CD8-positive, alpha-beta memory T cell (primary cell): Measurements from ENCODE around the gene BYSL. TPM values are rescaled to one million over a fixed set of nuclear protein-coding genes. Genes with fewer than 3 reads are reported as not detected.

ENCODE experiments used
- CTCF ChIA-PET: fragments of 350-600 bp; sonication (Branson Sonifier 250); formaldehyde crosslinking; loops from one replicate; lab custom pipeline; 2021; ENCODE audit warnings: antibody characterized with exemption; lab: Charles Lee
- POLR2A ChIA-PET: fragments of 350-600 bp; sonication (Branson Sonifier 250); formaldehyde crosslinking; loops from one replicate; lab custom pipeline; 2021; ENCODE audit warnings: antibody characterized with exemption; lab: Charles Lee
- DNase-seq, 5 donors: peaks; one replicate each; pipeline versions ENCODE4 v3.0.0 to v3.0.0-alpha.2; 2020 to 2022; ENCODE audit warnings: mixed read lengths in 1 of 5
- H3K27ac ChIP-seq: one replicate; pipeline ENCODE4 v1.7.0; 2013; ENCODE audit warnings: low read depth, mild to moderate bottlenecking, low read length, moderate library complexity
- H3K27me3 ChIP-seq: 2 replicates; pipeline ENCODE4 v1.7.0; 2013; ENCODE audit warnings: low read length, mild to moderate bottlenecking; ENCODE audit not compliant: insufficient read depth, poor library complexity, severe bottlenecking
- H3K36me3 ChIP-seq: 2 replicates; pipeline ENCODE4 v1.7.0; 2013; ENCODE audit warnings: mild to moderate bottlenecking, low read length, moderate library complexity; ENCODE audit not compliant: insufficient read depth
- H3K4me1 ChIP-seq: 2 replicates; pipeline ENCODE4 v1.7.0; 2013; ENCODE audit warnings: mild to moderate bottlenecking, low read length, moderate library complexity; ENCODE audit not compliant: insufficient read depth
- H3K4me3 ChIP-seq: 2 replicates; pipeline ENCODE4 v1.7.0; 2013; ENCODE audit warnings: mild to moderate bottlenecking, low read length
- H3K9me3 ChIP-seq: 2 replicates; pipeline ENCODE4 v1.7.0; 2013; ENCODE audit warnings: mild to moderate bottlenecking, low read length
- H3K27ac Mint-ChIP-seq, 8 donors: one replicate each; pipeline ENCODE4 v1.8.0; 2020 to 2021; ENCODE audit warnings: mixed read lengths in 8 of 8, mild to moderate bottlenecking in 6 of 8, inconsistent platforms in 3 of 8, moderate library complexity in 3 of 8
- H3K27me3 Mint-ChIP-seq, 2 donors: one replicate each; pipeline ENCODE4 v1.8.0; 2020 to 2021; ENCODE audit warnings: mixed read lengths in 2 of 2, mild to moderate bottlenecking in 1 of 2, moderate library complexity in 1 of 2
- H3K36me3 Mint-ChIP-seq, 3 donors: one replicate each; pipeline ENCODE4 v1.8.0; 2020 to 2021; ENCODE audit warnings: mixed read lengths in 3 of 3, inconsistent platforms in 1 of 3, mild to moderate bottlenecking in 1 of 3
- H3K4me1 Mint-ChIP-seq, 3 donors: one replicate each; pipeline ENCODE4 v1.8.0; 2020 to 2021; ENCODE audit warnings: mixed read lengths in 3 of 3, inconsistent platforms in 1 of 3, mild to moderate bottlenecking in 1 of 3
- H3K4me3 Mint-ChIP-seq, 7 donors: one replicate each; pipeline ENCODE4 v1.8.0; 2020 to 2021; ENCODE audit warnings: mixed read lengths in 7 of 7, mild to moderate bottlenecking in 6 of 7, moderate library complexity in 4 of 7, inconsistent platforms in 2 of 7
- H3K9me3 Mint-ChIP-seq, 5 donors: one replicate each; pipeline ENCODE4 v1.8.0; 2020 to 2022; ENCODE audit warnings: mixed read lengths in 5 of 5, mild to moderate bottlenecking in 3 of 5, moderate library complexity in 2 of 5, inconsistent platforms in 1 of 5
- polyA plus RNA-seq: library from polyadenylated mRNA; unstranded; fragments of 300-500 nt; fragmentation: Illumina TruSeq; gene quantifications from one replicate; pipeline ENCODE4 v1.2.3, GENCODE V29; 2021
- total RNA-seq, 2 experiments: library from RNA; stranded (reverse); gene quantifications; one replicate each; pipeline ENCODE4 v1.2.3, GENCODE V29; 2021

The BYSL gene
- total and polyA plus RNA-seq, 3 experiments from 2014 or later, result 5.9 to 84.4 (median 80.5) TPM

- H3K27me3 Mint-ChIP-seq, result peaks cover 0 to 9% of the 10 kb centered on the region in 2 donors
- Histone ChIP-seq H3K4me3 (peak overlapping the region; percentile 97), H3K27me3 (no peaks in the 10 kb centered on the region), H3K27ac (peak overlapping the region; percentile 96), H3K9me3 (no peaks in the 10 kb centered on the region), H3K4me1 (peaks cover 38% of the 10 kb centered on the region), H3K36me3 (no peaks in the 10 kb centered on the region)
- H3K4me3 Mint-ChIP-seq, result peak overlapping the region; percentile 96 to 100 (median 99)
- no peak for DNase-seq
- H3K9me3 Mint-ChIP-seq, result no peaks in the 10 kb centered on the region
- POLR2A ChIA-PET, result interaction anchor here (1.0 to 3.4 kb wide), 9 partner anchors 8 to 134 kb away, joined by 3 to 29 read pairs (median 8); partner anchors contain the start of genes CCND3, TAF8, TOMM6 and USP49
- CTCF ChIA-PET, result interaction anchor here (0.8 to 5.6 kb wide), 15 partner anchors 9 to 636 kb away, joined by 3 to 91 read pairs (median 7); partner anchors contain the start of genes CCND3, TAF8 and TOMM6
- peaks cover 0 to 27% (median 4%) of the 10 kb centered on the region in 3 donors for H3K36me3 Mint-ChIP-seq
- H3K4me1 Mint-ChIP-seq, result peaks cover 51 to 62% (median 60%) of the 10 kb centered on the region in 3 donors
- H3K27ac Mint-ChIP-seq, result peak overlapping the region; percentile 98 to 100 (median 99)
These were observed 356 bp downstream of the BYSL start for GRCh38 chr6:41921712-41921998.

- H3K4me1 Mint-ChIP-seq, result peaks cover 50 to 65% (median 59%) of the 10 kb centered on the region in 3 donors
- ChIA-PET POLR2A (interaction anchor here (1.9 to 3.4 kb wide), 3 partner anchors 12 to 27 kb away, joined by 12 to 24 read pairs (median 12); partner anchors contain the start of gene USP49), CTCF (interaction anchor here (0.8 to 5.6 kb wide), 10 partner anchors 10 to 636 kb away, joined by 3 to 91 read pairs (median 7); partner anchors contain the start of genes CCND3, TAF8 and TOMM6)
These were observed 855 bp downstream of the BYSL start for GRCh38 chr6:41922154-41922553.

GRCh38 chr6:41927253-41927652 is 6.0 kb downstream of the BYSL start:
- DNase-seq, result no peak
- Mint-ChIP-seq H3K9me3 (no peaks in the 10 kb centered on the region), H3K27ac (peak overlapping the region in 5 of 8 donors; percentile 3 to 81 (median 68)), H3K36me3 (peaks cover 0 to 63% (median 11%) of the 10 kb centered on the region in 3 donors), H3K4me3 (peak overlapping the region in 1 of 7 donors; percentile 22), H3K27me3 (peaks cover 0 to 1% of the 10 kb centered on the region in 2 donors), H3K4me1 (peaks cover 38 to 51% (median 50%) of the 10 kb centered on the region in 3 donors)
- Histone ChIP-seq H3K27me3 (no peaks in the 10 kb centered on the region), H3K4me1 (peaks cover 21% of the 10 kb centered on the region), H3K9me3 (no peaks in the 10 kb centered on the region), H3K4me3 (no peak overlapping the region), H3K36me3 (peaks cover 43% of the 10 kb centered on the region), H3K27ac (no peak overlapping the region)
- ChIA-PET CTCF (interaction anchor here (0.7 to 1.7 kb wide), 3 partner anchors 9 to 117 kb away, joined by 3 to 5 read pairs (median 4); no protein-coding TSS in a partner anchor), POLR2A (interaction anchor here (1.1 kb wide), 1 partner anchor 101 kb away, joined by 5 read pairs; no protein-coding TSS in a partner anchor)

More at GRCh38 chr6:41922154-41922553, 855 bp downstream of the BYSL start:
- Histone ChIP-seq H3K27ac (peak overlapping the region; percentile 96), H3K36me3 (peaks cover 2% of the 10 kb centered on the region), H3K9me3 (no peaks in the 10 kb centered on the region), H3K4me3 (peak overlapping the region; percentile 97), H3K4me1 (peaks cover 38% of the 10 kb centered on the region), H3K27me3 (no peaks in the 10 kb centered on the region)
- no peaks in the 10 kb centered on the region for H3K9me3 Mint-ChIP-seq
- H3K27me3 Mint-ChIP-seq, result peaks cover 0 to 8% of the 10 kb centered on the region in 2 donors
- peak overlapping the region in 7 of 8 donors; percentile 98 to 100 (median 99) for H3K27ac Mint-ChIP-seq
- no peak for DNase-seq
- H3K36me3 Mint-ChIP-seq, result peaks cover 0 to 27% (median 5%) of the 10 kb centered on the region in 3 donors
- peak overlapping the region; percentile 96 to 100 (median 99) for H3K4me3 Mint-ChIP-seq

GRCh38 chr6:41929924-41930323 is 8.6 kb downstream of the BYSL start:
- ChIA-PET POLR2A (interaction anchor here (1.0 kb wide), 1 partner anchor 9 kb away, joined by 3 read pairs; the partner anchor contains the start of genes BYSL and MED20), CTCF (interaction anchor here (1.0 to 8.5 kb wide), 5 partner anchors 7 to 115 kb away, joined by 3 to 78 read pairs (median 4); partner anchors contain the start of genes BYSL and MED20)
- Mint-ChIP-seq H3K4me3 (no peak overlapping the region), H3K4me1 (peaks cover 26 to 44% (median 41%) of the 10 kb centered on the region in 3 donors), H3K27me3 (no peaks in the 10 kb centered on the region), H3K27ac (peak overlapping the region in 4 of 8 donors; percentile 12 to 80 (median 54)), H3K9me3 (no peaks in the 10 kb centered on the region), H3K36me3 (peaks cover 5 to 75% (median 18%) of the 10 kb centered on the region in 3 donors)
- Histone ChIP-seq H3K4me1 (peaks cover 10% of the 10 kb centered on the region), H3K9me3 (no peaks in the 10 kb centered on the region), H3K4me3 (no peak overlapping the region), H3K36me3 (peaks cover 63% of the 10 kb centered on the region), H3K27me3 (no peaks in the 10 kb centered on the region), H3K27ac (no peak overlapping the region)
- DNase-seq, result peak in 1 of 5 donors; percentile 14

- peaks cover 9 to 88% (median 19%) of the 10 kb centered on the region in 3 donors for H3K36me3 Mint-ChIP-seq
- H3K9me3 ChIP-seq, result no peaks in the 10 kb centered on the region
- no peaks in the 10 kb centered on the region for H3K9me3 Mint-ChIP-seq
- peak overlapping the region in 5 of 8 donors; percentile 6 to 82 (median 39) for H3K27ac Mint-ChIP-seq
- POLR2A ChIA-PET, result interaction anchor here (5.0 kb wide), 1 partner anchor 10 kb away, joined by 24 read pairs; the partner anchor contains the start of genes BYSL and MED20
- H3K27ac ChIP-seq, result no peak overlapping the region
- no peaks in the 10 kb centered on the region for H3K27me3 Mint-ChIP-seq
- H3K27me3 ChIP-seq, result no peaks in the 10 kb centered on the region
- CTCF ChIA-PET, result interaction anchor here (8.5 kb wide), 1 partner anchor 9 kb away, joined by 78 read pairs; the partner anchor contains the start of genes BYSL and MED20
- H3K4me1 ChIP-seq, result peaks cover 24% of the 10 kb centered on the region
- peak overlapping the region in 2 of 7 donors; percentile 17 to 21 for H3K4me3 Mint-ChIP-seq
- H3K4me3 ChIP-seq, result no peak overlapping the region
- peaks cover 80% of the 10 kb centered on the region for H3K36me3 ChIP-seq
- peaks cover 39 to 53% (median 53%) of the 10 kb centered on the region in 3 donors for H3K4me1 Mint-ChIP-seq
- DNase-seq, result peak in 1 of 5 donors; percentile 11
These were observed 10.5 kb downstream of the BYSL start for GRCh38 chr6:41931792-41932191.

GRCh38 chr6:41932378-41932777 is 11.1 kb downstream of the BYSL start:
- Mint-ChIP-seq H3K27ac (peak overlapping the region in 4 of 8 donors; percentile 23 to 81 (median 54)), H3K4me3 (peak overlapping the region in 1 of 7 donors; percentile 15), H3K9me3 (no peaks in the 10 kb centered on the region), H3K4me1 (peaks cover 45 to 59% (median 54%) of the 10 kb centered on the region in 3 donors), H3K27me3 (no peaks in the 10 kb centered on the region), H3K36me3 (peaks cover 9 to 86% (median 17%) of the 10 kb centered on the region in 3 donors)
- H3K27me3 ChIP-seq, result no peaks in the 10 kb centered on the region
- H3K4me3 ChIP-seq, result no peak overlapping the region
- ChIA-PET POLR2A (interaction anchor here (5.0 kb wide), 1 partner anchor 10 kb away, joined by 24 read pairs; the partner anchor contains the start of genes BYSL and MED20), CTCF (interaction anchor here (0.7 to 11.8 kb wide), 4 partner anchors 10 to 145 kb away, joined by 4 to 167 read pairs (median 41); partner anchors contain the start of genes BYSL, CCND3, MED20 and TAF8)
- H3K36me3 ChIP-seq, result peaks cover 81% of the 10 kb centered on the region
- H3K9me3 ChIP-seq, result no peaks in the 10 kb centered on the region
- H3K4me1 ChIP-seq, result peaks cover 30% of the 10 kb centered on the region
- H3K27ac ChIP-seq, result no peak overlapping the region
- DNase-seq, result peak in 1 of 5 donors; percentile 20

- Histone ChIP-seq H3K4me1 (peaks cover 51% of the 10 kb centered on the region), H3K27ac (no peak overlapping the region), H3K4me3 (no peak overlapping the region), H3K36me3 (peaks cover 72% of the 10 kb centered on the region), H3K9me3 (no peaks in the 10 kb centered on the region), H3K27me3 (no peaks in the 10 kb centered on the region)
- Mint-ChIP-seq H3K4me3 (peak overlapping the region in 5 of 7 donors; percentile 18 to 88 (median 34)), H3K27ac (peak overlapping the region; percentile 25 to 81 (median 64)), H3K27me3 (no peaks in the 10 kb centered on the region), H3K4me1 (peaks cover 61 to 71% (median 66%) of the 10 kb centered on the region in 3 donors), H3K9me3 (no peaks in the 10 kb centered on the region), H3K36me3 (peaks cover 9 to 70% (median 15%) of the 10 kb centered on the region in 3 donors)
- POLR2A ChIA-PET, result interaction anchor here (0.6 to 5.0 kb wide), 2 partner anchors 13 to 142 kb away, joined by 3 to 24 read pairs; partner anchors contain the start of genes BYSL and MED20
- CTCF ChIA-PET, result interaction anchor here (1.7 to 11.8 kb wide), 7 partner anchors 10 to 148 kb away, joined by 4 to 167 read pairs (median 8); partner anchors contain the start of genes BYSL, MED20, TAF8 and TOMM6
- no peak for DNase-seq
These were observed 13.2 kb downstream of the BYSL start for GRCh38 chr6:41934278-41935192.
